ENCODE measurements around the gene RTN4RL2.
A peak's percentile ranks its signal among the peaks of the same experiment; 100 is the strongest.

The RTN4RL2 gene

DNA sequence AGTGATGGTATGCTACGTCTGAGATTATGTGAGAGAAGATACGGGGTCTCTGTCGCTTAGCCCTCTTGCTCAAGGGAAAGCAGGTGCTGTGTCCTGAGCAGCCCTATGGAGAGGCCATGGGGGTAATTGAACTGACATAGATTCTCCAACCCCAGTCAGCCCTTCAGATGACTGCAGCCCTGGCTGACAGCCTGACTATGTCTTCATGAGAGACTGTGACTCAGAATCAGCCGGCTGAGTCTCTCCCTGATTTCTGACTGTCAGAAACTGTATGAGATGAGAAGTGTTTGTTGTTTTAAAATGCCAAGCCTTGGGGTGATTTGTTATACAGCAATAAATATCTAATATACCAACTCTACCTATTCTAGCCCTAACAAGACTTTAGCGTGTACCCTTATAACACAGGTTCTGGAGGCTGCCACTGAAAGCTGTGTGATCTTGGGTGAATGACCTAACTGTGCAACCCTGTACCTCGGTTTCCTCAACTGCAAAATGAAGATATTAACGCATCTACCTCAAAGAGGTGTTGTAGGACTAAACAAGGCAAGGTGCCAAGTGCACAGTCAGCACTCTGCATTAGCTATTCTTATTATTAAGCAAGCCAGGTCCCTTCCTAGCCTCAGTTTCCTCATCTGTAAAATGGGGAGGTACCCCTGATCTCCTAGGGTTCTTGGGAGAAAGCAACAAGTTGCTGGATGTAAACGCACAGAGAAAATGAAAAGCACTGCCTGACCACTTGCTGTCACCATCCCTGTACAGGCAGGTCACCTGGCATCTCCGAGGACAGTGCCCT, 30.3 kb downstream of the RTN4RL2 start:
- no peak for TF ChIP-seq ZFX (IDR thresholded peaks at IDR 0.05; ENCODE audit: borderline replicate concordance)
- TF ChIP-seq, protein P1, sequence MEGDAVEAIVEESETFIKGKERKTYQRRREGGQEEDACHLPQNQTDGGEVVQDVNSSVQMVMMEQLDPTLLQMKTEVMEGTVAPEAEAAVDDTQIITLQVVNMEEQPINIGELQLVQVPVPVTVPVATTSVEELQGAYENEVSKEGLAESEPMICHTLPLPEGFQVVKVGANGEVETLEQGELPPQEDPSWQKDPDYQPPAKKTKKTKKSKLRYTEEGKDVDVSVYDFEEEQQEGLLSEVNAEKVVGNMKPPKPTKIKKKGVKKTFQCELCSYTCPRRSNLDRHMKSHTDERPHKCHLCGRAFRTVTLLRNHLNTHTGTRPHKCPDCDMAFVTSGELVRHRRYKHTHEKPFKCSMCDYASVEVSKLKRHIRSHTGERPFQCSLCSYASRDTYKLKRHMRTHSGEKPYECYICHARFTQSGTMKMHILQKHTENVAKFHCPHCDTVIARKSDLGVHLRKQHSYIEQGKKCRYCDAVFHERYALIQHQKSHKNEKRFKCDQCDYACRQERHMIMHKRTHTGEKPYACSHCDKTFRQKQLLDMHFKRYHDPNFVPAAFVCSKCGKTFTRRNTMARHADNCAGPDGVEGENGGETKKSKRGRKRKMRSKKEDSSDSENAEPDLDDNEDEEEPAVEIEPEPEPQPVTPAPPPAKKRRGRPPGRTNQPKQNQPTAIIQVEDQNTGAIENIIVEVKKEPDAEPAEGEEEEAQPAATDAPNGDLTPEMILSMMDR (IDR thresholded peaks at IDR 0.05) = no peak
- no peak overlapping the region for H3K27ac ChIP-seq

DNA sequence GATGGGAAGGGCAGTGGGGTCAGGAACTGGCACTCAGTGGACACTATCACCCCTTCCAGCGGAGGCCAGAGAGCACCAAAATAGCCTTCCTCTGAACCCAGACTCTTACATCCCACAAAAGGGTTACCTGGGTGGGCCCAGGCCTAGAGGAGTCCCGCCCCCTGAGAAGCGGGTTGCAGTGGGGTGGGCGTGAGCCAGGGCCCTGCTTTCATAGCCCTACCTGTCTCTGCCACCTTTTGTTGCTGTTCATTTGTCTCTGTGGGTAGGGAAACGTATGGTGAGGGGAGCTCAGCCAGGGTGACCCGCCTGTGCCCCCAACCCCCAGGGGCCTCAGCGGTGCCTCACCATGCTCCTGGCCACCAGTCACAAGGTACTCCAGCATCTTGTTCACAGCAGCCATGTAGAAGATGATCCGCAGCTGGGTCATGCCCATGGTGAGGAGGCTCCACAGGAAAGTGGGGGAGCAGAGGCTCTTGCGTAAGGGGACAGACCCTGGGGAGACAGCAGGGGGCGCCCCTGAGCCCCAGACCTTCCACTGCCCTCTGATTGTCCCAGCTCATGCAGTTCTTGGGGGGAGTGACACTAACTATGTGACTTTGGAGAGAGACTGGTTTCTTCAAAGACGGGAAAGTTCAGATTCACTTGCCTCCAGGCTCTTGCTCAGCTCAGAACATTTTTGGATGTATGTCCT, 31.2 kb downstream of the RTN4RL2 start:
- no peak for TF ChIP-seq ZFX (IDR thresholded peaks at IDR 0.05; ENCODE audit: borderline replicate concordance)
- TF ChIP-seq, protein P1 (IDR thresholded peaks at IDR 0.05) = peak; percentile 73
- no peak overlapping the region for H3K27ac ChIP-seq

GRCh38 chr11:57493507-57494503, 33.5 kb downstream of the RTN4RL2 start:
- TF ChIP-seq ZFX (IDR thresholded peaks at IDR 0.05; ENCODE audit: borderline replicate concordance) = no peak
- TF ChIP-seq, protein P1 (IDR thresholded peaks at IDR 0.05) = peak; percentile 89
- H3K27ac ChIP-seq = peak overlapping the region; percentile 59

- no peak overlapping the region for H3K27ac ChIP-seq
- no peak for TF ChIP-seq ZFX (IDR thresholded peaks at IDR 0.05; ENCODE audit: borderline replicate concordance)
- TF ChIP-seq, protein P1 (IDR thresholded peaks at IDR 0.05) = no peak
Measured at GRCh38 chr11:57496109-57496820, 35.9 kb downstream of the RTN4RL2 start.

DNA sequence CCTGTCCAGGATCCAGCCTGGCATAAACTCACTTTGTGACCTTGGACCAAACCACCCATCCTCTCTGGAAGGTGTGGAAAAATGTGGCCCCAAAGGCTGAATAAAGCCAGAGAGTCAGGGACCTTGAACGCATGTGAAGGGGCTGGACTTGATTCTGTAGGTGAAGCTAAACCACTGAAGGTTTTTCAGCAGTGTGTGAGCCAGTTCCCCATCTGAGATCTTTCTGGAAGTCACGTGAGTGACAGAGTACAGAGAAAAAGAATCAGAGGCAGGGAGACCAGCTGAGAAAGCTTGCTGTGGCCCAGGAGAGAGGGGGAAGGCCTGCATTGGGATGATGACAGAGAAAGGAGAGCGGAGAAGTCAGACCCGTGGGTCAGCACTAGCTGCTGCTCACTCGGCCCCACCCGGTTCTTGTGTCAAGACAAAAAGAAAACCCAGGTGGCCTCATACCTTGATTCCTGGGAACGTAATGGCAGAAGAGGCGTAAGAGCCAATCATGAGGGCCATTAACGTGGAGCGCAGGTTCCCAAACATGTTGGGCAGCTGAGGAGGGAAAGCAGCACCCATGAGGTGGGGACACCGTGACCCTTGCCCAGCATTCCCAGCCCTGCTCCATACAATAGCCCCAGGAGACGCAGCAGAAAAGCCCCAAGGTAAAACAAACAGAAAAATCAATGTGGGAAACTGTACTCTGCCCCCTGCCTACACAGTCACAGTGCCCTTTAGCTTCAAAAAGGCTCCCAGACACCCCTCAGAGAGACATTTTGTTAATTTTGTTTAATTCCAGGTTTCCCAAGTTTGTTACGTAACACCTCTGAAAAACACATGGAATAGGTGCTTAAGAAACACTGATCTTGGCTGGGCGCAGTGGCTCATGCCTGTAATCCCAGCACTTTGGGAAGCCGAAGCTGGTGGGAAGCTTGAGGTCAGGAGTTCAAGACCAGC, 37.2 kb downstream of the RTN4RL2 start:
- H3K27ac ChIP-seq = peak overlapping the region; percentile 71
- no peak for TF ChIP-seq ZFX (IDR thresholded peaks at IDR 0.05; ENCODE audit: borderline replicate concordance)
- TF ChIP-seq, protein P1 (IDR thresholded peaks at IDR 0.05) = no peak

GRCh38 chr11:57498540-57498939, 38.2 kb downstream of the RTN4RL2 start:
- TF ChIP-seq, protein P1 (IDR thresholded peaks at IDR 0.05) = no peak
- TF ChIP-seq ZFX (IDR thresholded peaks at IDR 0.05; ENCODE audit: borderline replicate concordance) = no peak
- H3K27ac ChIP-seq = peak overlapping the region; percentile 71

Measured in 22Rv1 (cell line).